Stimulated activated effector memory CD8-positive, alpha-beta T cell treated with anti-CD3 and anti-CD28 coated beads, Interleukin-12 subunit alpha, Interleukin-12 subunit beta, amount 100 ng/mL, for 72 hours (primary cell): Measurements from ENCODE around the gene TXLNG.
A peak's percentile ranks its signal among the peaks of the same experiment; 100 is the strongest.

ENCODE experiments used
- ATAC-seq: fragments of 150-1000 bp; cut with Tn5 transposase; 2 replicates; pipeline ENCODE4 v1.10.0; 2021
- DNase-seq, 2 donors: peaks; one replicate each; pipeline ENCODE4 v3.0.0; 2021 to 2022; ENCODE audit warnings: low spot score in 2 of 2
- H3K27ac Mint-ChIP-seq: one replicate; pipeline ENCODE4 v1.8.0; 2022; ENCODE audit warnings: mild to moderate bottlenecking, mixed read lengths
- H3K36me3 Mint-ChIP-seq: one replicate; pipeline ENCODE4 v1.8.0; 2022; ENCODE audit warnings: mild to moderate bottlenecking, mixed read lengths
- H3K4me1 Mint-ChIP-seq: one replicate; pipeline ENCODE4 v1.8.0; 2022; ENCODE audit warnings: mixed read lengths
- H3K4me3 Mint-ChIP-seq: one replicate; pipeline ENCODE4 v1.8.0; 2022; ENCODE audit warnings: mild to moderate bottlenecking, mixed read lengths
- H3K9me3 Mint-ChIP-seq: one replicate; pipeline ENCODE4 v1.8.0; 2022; ENCODE audit warnings: mixed read lengths

Gene TXLNG

DNA sequence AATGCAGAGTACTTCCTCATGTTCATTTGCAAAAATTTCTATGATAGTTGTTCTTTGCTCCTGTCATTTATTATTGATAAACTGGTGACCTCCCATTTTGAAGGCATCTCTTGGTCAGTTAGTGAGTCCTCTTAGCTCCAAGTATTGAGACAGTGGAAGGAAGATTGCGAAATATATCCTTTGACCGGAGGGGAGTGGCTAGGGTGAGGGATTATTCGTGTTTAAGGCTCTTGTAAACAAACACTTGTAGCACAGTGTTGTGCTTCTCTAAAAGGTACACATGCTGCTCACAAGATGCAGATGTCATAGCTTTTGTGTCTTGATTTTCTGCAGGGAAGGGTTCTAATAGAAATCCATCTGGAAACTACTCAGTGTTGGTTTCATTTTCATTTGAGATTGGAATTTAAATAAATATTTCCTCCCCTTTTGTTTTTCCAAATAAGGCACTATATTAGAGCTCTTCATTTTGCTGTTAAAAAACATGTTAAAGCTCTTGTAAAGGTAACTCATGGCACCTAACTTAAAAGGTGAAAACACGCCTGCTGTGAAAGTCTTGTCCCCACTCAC, 21.8 kb downstream of the TXLNG start:
- Mint-ChIP-seq H3K27ac (no peak overlapping the region), H3K9me3 (no peaks in the 10 kb centered on the region)

DNA sequence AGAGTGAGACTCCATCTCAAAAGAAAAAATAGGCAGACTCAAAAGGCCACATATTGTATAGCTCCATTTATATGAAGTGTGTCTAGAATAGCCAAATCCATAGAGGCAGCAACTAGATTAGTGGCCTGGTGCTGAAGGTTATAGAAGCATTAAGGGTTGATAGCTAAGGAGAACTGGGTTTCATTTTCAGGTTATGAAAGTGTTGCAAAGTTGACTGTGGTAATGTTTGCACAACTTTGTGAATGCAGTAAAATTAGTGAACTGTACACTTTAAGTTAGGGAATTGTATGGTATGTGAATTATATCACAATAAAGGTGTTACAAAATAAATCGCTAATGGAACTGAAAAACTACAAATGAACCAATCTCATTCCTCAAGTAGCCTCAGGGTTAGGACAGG, 28.3 kb downstream of the TXLNG start:
- H3K4me1 Mint-ChIP-seq = peaks cover 15% of the 10 kb centered on the region
- H3K36me3 Mint-ChIP-seq = peaks cover 47% of the 10 kb centered on the region
- no peak overlapping the region for H3K27ac Mint-ChIP-seq
- H3K9me3 Mint-ChIP-seq = no peaks in the 10 kb centered on the region
- no peak for ATAC-seq
- no peak overlapping the region for H3K4me3 Mint-ChIP-seq
- no peak for DNase-seq

More for the DNA sequence above, 21.8 kb downstream of the TXLNG start:
- peaks cover 30% of the 10 kb centered on the region for H3K36me3 Mint-ChIP-seq
- ATAC-seq (no peak), DNase-seq (no peak)
- peaks cover 12% of the 10 kb centered on the region for H3K4me1 Mint-ChIP-seq
- no peak overlapping the region for H3K4me3 Mint-ChIP-seq

DNA sequence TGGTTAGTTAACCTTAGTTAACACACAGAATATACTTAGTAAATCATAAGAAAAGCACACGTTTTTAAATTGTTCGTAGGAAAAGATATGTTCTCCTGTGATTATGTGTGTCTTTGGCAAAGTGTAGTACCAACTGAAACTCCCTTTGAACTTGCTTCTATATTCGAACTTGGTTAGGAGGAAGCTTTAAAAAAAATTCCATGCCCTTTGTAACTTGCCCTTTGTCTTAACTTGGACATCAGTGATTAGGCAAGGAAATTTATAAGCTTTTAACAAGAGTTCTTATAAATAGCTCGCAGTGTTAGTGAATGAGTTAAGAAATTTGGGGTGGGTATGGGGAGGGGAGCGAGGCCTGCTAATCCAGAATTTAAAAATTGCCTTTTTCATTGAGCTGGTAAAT, 33.4 kb downstream of the TXLNG start:
- no peak overlapping the region for H3K4me3 Mint-ChIP-seq
- DNase-seq (no peak), ATAC-seq (no peak)
- H3K9me3 Mint-ChIP-seq = no peaks in the 10 kb centered on the region
- peaks cover 67% of the 10 kb centered on the region for H3K36me3 Mint-ChIP-seq
- peaks cover 20% of the 10 kb centered on the region for H3K4me1 Mint-ChIP-seq
- no peak overlapping the region for H3K27ac Mint-ChIP-seq

DNA sequence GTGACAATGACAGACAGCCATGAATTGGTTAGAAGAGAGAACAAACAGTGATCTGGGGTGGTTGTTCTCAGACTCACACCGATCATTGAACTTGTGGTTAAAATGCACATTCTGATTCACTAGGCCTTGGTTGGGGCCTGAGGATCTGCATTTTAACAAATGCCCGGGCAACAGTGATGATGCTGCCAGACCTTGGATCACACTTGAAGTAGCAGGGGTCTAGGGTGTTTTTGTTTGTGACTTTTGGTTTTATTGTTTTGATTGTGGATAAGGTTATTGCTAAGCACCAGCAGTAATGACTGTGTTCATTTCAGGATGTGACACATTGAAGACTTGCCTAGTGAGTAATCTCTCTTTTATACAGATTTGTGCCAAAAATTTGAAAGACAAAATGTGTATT, 36.5 kb downstream of the TXLNG start:
- DNase-seq (peak in 1 of 2 donors; percentile 51), ATAC-seq (peak; percentile 95)
- Mint-ChIP-seq H3K9me3 (no peaks in the 10 kb centered on the region), H3K27ac (peak overlapping the region; percentile 80), H3K36me3 (peaks cover 72% of the 10 kb centered on the region), H3K4me1 (peaks cover 23% of the 10 kb centered on the region), H3K4me3 (peak overlapping the region; percentile 41)

DNA sequence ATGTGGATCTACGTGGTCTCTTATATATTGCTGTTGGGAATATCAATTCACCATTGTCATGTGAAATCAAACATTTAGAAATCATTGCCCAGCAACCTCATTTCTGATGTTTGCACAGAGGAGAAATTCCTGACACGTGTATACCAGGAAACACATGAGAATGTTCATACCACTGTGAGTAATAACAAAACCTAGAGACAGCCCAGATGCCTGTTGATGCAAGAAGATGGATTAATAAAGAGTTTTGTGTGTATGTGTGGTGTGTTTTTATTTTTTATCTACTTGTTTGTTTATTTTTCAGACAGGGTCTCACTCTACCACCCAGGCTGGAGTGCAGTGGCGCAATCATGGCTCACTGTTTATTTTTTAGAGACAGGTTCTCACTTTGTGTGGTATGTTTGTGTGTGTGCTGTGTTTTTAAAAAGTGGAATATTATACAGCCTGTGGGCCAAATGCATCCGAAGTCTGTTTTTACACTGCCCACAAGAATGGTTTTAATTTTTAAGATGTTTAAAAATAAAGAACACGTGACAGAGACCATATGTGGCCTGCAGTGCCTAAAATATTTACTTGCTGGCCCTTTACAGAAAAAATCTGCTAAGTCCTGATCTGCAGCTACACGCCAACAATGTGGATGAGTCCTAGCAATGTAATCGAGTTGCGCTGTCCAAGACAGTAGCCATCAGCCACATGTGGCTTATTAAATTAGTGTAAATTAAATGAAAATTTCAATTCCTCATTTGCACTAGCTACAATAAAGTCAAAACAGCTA, 39.2 kb downstream of the TXLNG start:
- Mint-ChIP-seq H3K4me1 (peaks cover 20% of the 10 kb centered on the region), H3K36me3 (peaks cover 68% of the 10 kb centered on the region), H3K9me3 (no peaks in the 10 kb centered on the region), H3K4me3 (no peak overlapping the region), H3K27ac (no peak overlapping the region)
- DNase-seq = no peak
- no peak for ATAC-seq

DNA sequence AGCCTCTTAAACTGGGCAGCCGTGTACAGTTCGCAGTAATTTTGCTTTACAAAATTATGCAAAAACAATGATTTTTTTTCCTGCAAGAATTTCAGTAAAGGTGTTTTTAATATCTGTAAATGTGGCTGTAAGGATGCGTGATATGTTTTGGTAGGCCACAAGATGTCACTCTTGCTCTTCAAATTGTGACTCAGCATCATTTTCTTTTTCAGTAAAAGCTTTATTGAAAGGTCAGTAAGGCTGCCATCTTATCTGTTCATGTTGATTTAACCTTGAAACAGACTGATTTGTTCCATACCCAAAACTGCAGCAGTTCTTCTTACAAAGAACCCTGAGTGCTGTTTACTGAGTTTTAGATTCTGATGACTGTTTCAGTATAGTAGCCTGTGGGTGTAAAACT, 39.9 kb downstream of the TXLNG start:
- Mint-ChIP-seq H3K36me3 (peaks cover 68% of the 10 kb centered on the region), H3K4me1 (peaks cover 20% of the 10 kb centered on the region), H3K4me3 (no peak overlapping the region), H3K27ac (no peak overlapping the region), H3K9me3 (no peaks in the 10 kb centered on the region)
- no peak for DNase-seq
- peak; percentile 55 for ATAC-seq

DNA sequence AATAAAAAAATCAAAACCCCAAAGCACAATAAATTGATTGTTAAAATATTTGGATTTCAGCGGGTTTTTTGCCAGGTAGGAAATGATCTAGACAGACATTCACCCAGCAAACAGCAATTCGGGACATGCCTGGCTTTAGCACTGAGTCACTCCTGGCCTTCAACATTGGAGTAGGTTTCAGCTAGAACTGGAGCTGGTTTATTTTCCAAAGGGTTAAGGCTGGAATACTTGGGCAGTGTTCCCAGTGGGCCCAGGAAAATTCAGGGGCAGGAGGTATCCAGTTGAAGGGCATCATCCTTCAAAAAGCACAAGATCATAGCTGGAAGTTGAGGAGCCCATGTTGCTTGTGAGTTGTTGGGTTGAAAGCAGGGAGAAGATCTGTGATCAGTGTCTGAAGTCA, 41.0 kb downstream of the TXLNG start:
- ATAC-seq = no peak

DNA sequence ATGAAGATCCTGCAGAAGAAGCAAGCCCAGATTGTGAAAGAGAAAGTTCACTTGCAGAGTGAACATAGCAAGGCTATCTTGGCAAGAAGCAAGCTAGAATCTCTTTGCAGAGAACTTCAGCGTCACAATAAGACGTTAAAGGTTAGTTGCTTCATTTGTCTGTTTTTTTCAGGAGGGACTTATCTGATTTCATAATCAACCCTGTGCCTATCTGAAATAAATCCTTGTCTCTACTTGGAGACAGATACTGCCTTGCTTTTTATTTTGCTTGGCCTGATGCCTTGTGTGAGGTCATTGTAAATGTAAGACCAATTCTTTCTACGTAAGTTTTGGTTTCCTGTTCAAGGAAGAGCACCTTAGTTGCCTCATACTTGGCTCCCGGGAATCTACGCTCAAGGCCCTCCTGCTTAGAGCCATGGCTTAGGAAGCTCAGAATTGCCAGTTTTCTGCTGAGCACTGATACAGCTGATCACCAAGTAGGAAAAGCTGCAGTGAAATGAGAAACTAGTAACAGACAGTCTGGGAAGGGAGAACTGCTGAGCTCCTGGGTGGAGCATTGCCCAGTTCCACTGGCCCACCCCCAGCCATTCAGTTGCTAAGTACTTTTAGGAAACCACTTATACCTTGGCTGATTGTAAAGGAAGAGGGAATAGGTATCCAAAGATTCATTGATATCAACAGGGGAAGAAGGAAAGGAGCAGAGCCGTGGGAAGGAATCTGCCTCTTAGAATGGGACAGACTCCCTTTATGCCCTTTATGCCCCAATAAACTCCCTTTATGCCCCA, 42.0 kb downstream of the TXLNG start:
- no peak overlapping the region for H3K27ac Mint-ChIP-seq
- H3K4me1 Mint-ChIP-seq = peaks cover 11% of the 10 kb centered on the region
- peaks cover 63% of the 10 kb centered on the region for H3K36me3 Mint-ChIP-seq
- no peak for DNase-seq
- ATAC-seq = no peak
- no peak overlapping the region for H3K4me3 Mint-ChIP-seq
- no peaks in the 10 kb centered on the region for H3K9me3 Mint-ChIP-seq

More for the DNA sequence above, 41.0 kb downstream of the TXLNG start:
- DNase-seq = no peak
- no peaks in the 10 kb centered on the region for H3K9me3 Mint-ChIP-seq
- peaks cover 19% of the 10 kb centered on the region for H3K4me1 Mint-ChIP-seq
- H3K27ac Mint-ChIP-seq = no peak overlapping the region
- H3K36me3 Mint-ChIP-seq = peaks cover 67% of the 10 kb centered on the region
- no peak overlapping the region for H3K4me3 Mint-ChIP-seq

DNA sequence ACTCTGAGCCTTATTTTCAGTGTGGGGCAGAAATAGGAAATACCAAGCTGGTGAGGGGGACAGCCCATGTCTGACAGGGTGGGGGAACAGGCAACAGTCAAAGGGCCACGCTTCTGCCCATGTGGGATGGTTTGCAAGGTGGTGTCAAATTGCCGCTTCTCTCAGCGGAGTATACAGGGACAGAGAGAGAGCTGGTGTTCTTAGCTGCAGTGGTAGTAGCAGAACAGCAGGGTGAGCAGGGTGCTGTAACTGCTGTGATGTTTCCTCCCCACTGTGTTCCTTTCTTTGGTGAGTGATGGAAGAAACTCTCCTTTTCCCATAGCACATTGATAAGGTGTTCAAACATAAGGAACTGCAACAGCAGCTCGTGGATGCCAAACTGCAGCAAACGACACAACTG, 46.0 kb downstream of the TXLNG start:
- peak overlapping the region; percentile 54 for H3K27ac Mint-ChIP-seq
- H3K4me3 Mint-ChIP-seq = no peak overlapping the region
- peaks cover 4% of the 10 kb centered on the region for H3K4me1 Mint-ChIP-seq
- no peaks in the 10 kb centered on the region for H3K9me3 Mint-ChIP-seq
- H3K36me3 Mint-ChIP-seq = peaks cover 70% of the 10 kb centered on the region
- no peak for DNase-seq
- no peak for ATAC-seq

DNA sequence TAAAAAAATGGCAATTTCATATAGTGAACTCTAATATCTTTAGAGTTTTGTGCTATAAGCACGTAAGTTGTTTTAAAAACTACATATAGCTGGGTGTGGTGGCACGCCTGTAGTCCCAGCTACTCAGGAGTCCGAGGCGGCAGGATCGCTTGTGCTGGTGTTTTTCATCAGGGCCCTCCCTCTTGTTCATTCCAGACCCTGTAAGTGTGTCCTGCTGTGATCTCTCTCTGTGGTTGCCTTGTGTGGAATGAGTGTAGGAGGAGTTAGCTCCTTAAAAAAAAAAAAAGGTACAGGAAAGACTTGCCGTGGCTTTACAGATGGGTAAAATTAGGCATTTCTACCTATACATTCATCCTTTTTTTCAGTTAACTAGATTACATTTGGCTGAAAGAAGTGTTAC, 48.5 kb downstream of the TXLNG start:
- no peak overlapping the region for H3K27ac Mint-ChIP-seq
- H3K9me3 Mint-ChIP-seq = no peaks in the 10 kb centered on the region
- peaks cover 68% of the 10 kb centered on the region for H3K36me3 Mint-ChIP-seq
- no peak overlapping the region for H3K4me3 Mint-ChIP-seq
- DNase-seq (no peak), ATAC-seq (no peak)
- H3K4me1 Mint-ChIP-seq = peaks cover 4% of the 10 kb centered on the region

DNA sequence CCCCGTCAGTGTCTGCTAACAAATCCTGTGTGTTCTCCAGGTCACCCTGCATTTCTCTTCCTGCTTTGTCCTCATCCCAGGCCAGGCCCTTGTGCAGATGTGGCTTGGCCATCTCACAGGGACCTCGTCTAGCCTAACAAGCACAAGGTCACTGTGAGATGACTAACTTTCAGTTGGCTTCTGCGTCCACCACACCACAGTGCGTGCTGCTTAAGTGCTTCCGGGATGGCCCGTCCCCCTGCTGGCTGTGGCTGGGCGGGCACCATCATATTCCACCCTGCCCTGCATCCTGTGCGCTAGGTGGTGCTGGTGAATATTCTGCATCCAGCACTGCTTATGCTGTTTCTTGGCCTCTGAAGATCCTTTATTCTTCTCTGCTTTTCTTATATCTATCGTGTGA, 50.1 kb downstream of the TXLNG start:
- no peak for DNase-seq
- Mint-ChIP-seq H3K36me3 (peaks cover 66% of the 10 kb centered on the region), H3K27ac (peak overlapping the region; percentile 69), H3K9me3 (no peaks in the 10 kb centered on the region), H3K4me1 (peaks cover 4% of the 10 kb centered on the region), H3K4me3 (no peak overlapping the region)
- peak; percentile 65 for ATAC-seq

DNA sequence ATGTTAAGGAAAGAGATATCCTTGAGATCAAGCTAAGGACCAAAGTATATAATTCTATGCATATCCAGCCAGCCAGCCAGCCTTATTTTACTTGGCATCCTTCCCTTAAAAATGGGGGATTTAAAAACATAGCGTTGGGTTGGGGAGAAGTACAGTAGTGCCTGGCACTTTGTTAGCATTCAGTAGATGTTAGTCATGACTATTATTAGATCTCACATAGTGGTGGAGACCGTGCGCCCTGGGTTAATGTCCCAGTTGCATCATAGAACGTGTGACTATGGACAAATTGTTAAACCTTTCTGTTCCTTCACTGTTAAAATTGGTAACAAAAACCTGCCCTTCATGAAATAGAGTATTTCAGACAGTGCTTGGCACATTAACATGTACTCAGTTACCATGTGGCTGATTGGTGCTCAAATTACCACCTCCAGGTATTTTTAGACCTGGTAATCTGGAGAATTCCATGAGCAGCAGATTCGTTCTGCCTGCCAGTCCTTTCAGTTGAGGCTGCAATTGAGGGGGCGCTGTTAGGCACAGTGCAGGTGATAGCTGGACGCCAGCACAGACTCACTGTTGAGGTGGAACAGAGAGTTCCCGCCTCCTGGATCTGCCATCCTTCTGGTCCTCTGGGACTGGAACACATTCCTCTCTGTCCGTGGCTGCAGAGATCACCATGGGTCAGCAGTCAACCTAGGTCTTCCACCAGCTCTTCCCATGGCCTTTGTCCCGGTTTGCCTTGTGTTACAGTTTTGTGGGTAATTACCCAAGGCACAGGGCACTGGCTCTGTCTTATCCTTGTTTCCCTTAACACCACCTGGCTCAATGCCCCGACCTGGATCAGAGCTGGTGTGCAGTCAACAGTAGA, 52.2 kb downstream of the TXLNG start:
- no peak overlapping the region for H3K4me3 Mint-ChIP-seq
- H3K9me3 Mint-ChIP-seq = no peaks in the 10 kb centered on the region
- DNase-seq (no peak), ATAC-seq (no peak)
- peaks cover 72% of the 10 kb centered on the region for H3K36me3 Mint-ChIP-seq
- H3K27ac Mint-ChIP-seq = peak overlapping the region; percentile 60
- H3K4me1 Mint-ChIP-seq = peaks cover 4% of the 10 kb centered on the region

DNA sequence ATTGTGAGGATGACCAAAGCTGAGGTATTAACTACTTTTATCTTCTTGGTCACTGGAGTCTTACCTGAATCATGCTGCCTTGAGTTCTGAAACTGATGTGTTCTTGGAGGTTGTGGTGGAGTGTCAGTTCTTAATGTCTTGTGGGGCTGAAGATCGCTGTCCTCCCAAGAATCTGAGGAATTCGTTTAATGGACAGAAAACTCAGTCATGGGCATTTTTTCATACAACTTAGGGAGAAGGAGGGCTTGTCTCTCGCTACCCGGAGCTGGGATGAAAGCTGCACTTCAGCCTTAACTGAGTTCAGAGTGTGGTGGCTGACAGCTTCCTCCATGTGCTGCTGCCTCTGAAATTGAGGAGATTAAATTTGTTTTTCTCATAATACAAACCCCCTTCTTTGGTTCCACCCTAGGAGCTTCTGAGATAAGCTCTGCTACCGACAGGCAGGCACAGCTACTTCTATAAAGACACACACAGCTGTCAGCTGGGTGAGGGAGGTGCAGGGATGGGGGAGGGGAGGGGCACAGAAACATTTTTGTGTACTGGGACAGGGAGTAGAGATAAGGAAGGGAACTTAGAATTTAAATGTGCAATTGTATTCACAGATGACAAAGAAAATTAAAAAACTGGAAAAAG, 53.1 kb downstream of the TXLNG start:
- H3K36me3 Mint-ChIP-seq = peaks cover 70% of the 10 kb centered on the region
- ATAC-seq (no peak), DNase-seq (no peak)
- H3K27ac Mint-ChIP-seq = no peak overlapping the region
- no peaks in the 10 kb centered on the region for H3K9me3 Mint-ChIP-seq
- H3K4me1 Mint-ChIP-seq = peaks cover 4% of the 10 kb centered on the region
- H3K4me3 Mint-ChIP-seq = no peak overlapping the region

DNA sequence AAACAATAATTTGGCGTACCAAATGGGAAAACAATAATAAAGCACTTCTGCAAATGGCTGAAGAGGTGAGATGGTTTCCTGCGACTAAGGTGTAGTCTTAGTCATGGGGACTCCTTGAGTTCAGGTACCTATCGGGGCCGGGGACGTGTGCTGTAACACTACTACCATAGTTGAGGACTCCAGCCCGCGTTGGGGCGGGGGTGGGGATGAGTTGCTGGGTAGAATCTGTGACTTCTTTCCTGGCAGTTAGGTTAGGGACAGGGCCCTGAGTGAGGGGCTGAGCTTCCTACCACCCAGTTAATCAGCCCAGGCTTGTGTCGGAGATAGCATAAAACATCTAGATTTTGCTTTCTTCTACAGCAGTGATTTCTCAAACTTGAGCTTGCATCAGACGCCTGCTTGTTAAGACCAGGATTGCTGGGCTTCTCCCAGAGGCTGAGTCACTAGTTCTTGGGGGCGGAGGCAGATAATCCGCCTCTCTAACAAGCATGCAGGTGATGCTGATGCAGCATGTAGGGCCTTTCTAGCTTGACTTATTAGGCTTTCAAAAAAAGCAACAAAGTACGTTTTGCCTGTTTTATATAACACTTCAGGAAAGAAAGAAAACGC, 53.7 kb downstream of the TXLNG start:
- H3K9me3 Mint-ChIP-seq = no peaks in the 10 kb centered on the region
- ATAC-seq (no peak), DNase-seq (no peak)
- no peak overlapping the region for H3K27ac Mint-ChIP-seq
- H3K4me3 Mint-ChIP-seq = no peak overlapping the region
- peaks cover 4% of the 10 kb centered on the region for H3K4me1 Mint-ChIP-seq
- peaks cover 70% of the 10 kb centered on the region for H3K36me3 Mint-ChIP-seq
